Neural cell (in vitro differentiated cells): Measurements from ENCODE around the gene ASS1.

Source experiments
- CTCF ChIP-seq: fragments of 450-650 bp; IDR thresholded peaks from 2 replicates; pipeline ENCODE4 v1.5.1; 2014; ENCODE audit warnings: antibody characterized with exemption, mild to moderate bottlenecking, moderate library complexity; ENCODE audit not compliant: poor library complexity, severe bottlenecking
- EP300 ChIP-seq: fragments of 450-650 bp; conservative IDR thresholded peaks from 2 replicates; pipeline ENCODE4 v1.6.1; 2014; ENCODE audit warnings: antibody characterized with exemption, mild to moderate bottlenecking, moderate library complexity; ENCODE audit not compliant: poor library complexity, severe bottlenecking
- EZH2 ChIP-seq: fragments of 200-600, 300-800 bp; shearing (Covaris generic), sonication (generic); IDR thresholded peaks from 2 replicates; pipeline ENCODE4 v1.6.1; 2014; ENCODE audit warnings: antibody characterized with exemption, low read length, borderline replicate concordance, mild to moderate bottlenecking; ENCODE audit not compliant: insufficient read depth, poor library complexity, severe bottlenecking
- RAD21 ChIP-seq: fragments of 450-650 bp; conservative IDR thresholded peaks from 2 replicates; pipeline ENCODE4 v1.6.1; 2014; ENCODE audit warnings: antibody characterized with exemption, mild to moderate bottlenecking, moderate library complexity
- REST ChIP-seq: IDR thresholded peaks from 2 replicates; pipeline ENCODE4 v1.6.1; 2012; ENCODE audit warnings: borderline replicate concordance
- SMC3 ChIP-seq: fragments of 450-650 bp; conservative IDR thresholded peaks from 2 replicates; pipeline ENCODE4 v1.6.1; 2014; ENCODE audit warnings: antibody characterized with exemption, mild to moderate bottlenecking, moderate library complexity; ENCODE audit not compliant: poor library complexity

GRCh38 chr9:130446101-130446861, 1.5 kb downstream of the ASS1 start:
- TF ChIP-seq CTCF (no peak), EZH2 (no peak), SMC3 (no peak), EP300 (no peak), REST (no peak), RAD21 (no peak)
